Measurements from ENCODE around the gene RTP3.

DNA sequence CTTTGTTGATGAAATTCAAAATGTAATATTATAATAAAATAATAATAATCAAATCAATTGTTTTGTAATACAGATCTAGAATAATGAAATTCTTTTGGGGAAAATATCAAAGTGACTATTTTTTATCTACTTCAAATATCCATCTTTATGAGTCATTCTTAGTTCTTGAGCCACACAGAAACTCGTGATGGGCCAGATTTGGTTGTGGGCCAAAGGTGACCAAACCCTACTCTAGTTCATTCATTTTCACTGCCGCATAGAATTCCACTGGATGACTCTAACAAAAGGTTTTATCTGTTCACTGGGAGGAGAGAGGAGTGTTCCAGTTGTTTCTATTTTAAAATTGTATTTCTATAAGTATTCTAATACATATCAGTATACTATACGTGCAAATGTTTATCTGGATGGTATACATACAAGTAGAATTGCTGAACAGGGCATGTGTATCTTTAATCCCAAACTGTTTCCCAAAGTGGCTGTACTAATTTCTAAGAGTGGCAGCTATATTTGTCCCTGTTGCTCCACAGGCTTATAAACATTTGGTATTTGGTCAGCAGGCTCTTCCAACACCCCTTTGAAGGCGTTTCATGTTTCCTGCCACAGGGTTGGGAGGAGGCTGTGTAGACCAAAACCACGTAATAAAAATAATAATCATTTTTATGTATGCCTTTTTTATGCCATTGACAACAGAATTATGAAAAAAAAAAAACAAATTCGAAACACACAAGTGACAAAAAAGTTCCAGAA is 7.3 kb upstream of the RTP3 start:
- TF ChIP-seq EZH2 (IDR thresholded peaks at IDR 0.05; ENCODE audit: low read depth, low read length, severe bottlenecking) (no peak), RXRA (IDR thresholded peaks at IDR 0.05; ENCODE audit: insufficient read depth, low read depth, low read length) (no peak), TAF7 (optimal IDR thresholded peaks at IDR 0.05; ENCODE audit: borderline replicate concordance, low read depth, low read length) (no peak), MAX (IDR thresholded peaks at IDR 0.05) (no peak), ATF3 (IDR thresholded peaks at IDR 0.05; ENCODE audit: insufficient read depth, low read depth, low read length) (no peak), RNF2 (IDR thresholded peaks at IDR 0.05; ENCODE audit: borderline replicate concordance, low read depth, low read length, missing control alignments, poor library complexity, severe bottlenecking) (no peak), TAF1 (IDR thresholded peaks at IDR 0.05; ENCODE audit: low read depth, low read length) (no peak), POLR2AphosphoS5 (IDR thresholded peaks at IDR 0.05; ENCODE audit: low read depth, low read length) (no peak), POLR2A (IDR thresholded peaks at IDR 0.05; ENCODE audit: control extremely low read depth in 1 of 2, low read depth in 2 of 2, low read length in 2 of 2) (no peak)
- TF ChIP-seq, protein P1, sequence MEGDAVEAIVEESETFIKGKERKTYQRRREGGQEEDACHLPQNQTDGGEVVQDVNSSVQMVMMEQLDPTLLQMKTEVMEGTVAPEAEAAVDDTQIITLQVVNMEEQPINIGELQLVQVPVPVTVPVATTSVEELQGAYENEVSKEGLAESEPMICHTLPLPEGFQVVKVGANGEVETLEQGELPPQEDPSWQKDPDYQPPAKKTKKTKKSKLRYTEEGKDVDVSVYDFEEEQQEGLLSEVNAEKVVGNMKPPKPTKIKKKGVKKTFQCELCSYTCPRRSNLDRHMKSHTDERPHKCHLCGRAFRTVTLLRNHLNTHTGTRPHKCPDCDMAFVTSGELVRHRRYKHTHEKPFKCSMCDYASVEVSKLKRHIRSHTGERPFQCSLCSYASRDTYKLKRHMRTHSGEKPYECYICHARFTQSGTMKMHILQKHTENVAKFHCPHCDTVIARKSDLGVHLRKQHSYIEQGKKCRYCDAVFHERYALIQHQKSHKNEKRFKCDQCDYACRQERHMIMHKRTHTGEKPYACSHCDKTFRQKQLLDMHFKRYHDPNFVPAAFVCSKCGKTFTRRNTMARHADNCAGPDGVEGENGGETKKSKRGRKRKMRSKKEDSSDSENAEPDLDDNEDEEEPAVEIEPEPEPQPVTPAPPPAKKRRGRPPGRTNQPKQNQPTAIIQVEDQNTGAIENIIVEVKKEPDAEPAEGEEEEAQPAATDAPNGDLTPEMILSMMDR (IDR thresholded peaks at IDR 0.05; ENCODE audit: control extremely low read depth in 1 of 3, insufficient read depth in 1 of 3, low read depth in 1 of 3, low read length in 3 of 3), result no peak
